ENCODE measurements around the gene CD300A.
A peak's percentile ranks its signal among the peaks of the same experiment; 100 is the strongest.

CD300A gene

GRCh38 chr17:74442670-74443515, 23.5 kb upstream of the CD300A start (continued):
- 0 out of 2 replicates have a peak, but pooled peaks have one; percentile 12 for TF ChIP-seq ZSCAN30 (tag by site-specific recombination; IDR thresholded peaks at IDR 0.05)
- 0 out of 2 replicates have a peak, but pooled peaks have one; percentile 21 for TF ChIP-seq ZNF366 (tag by site-specific recombination; conservative IDR thresholded peaks at IDR 0.05)
- 0 out of 2 replicates have a peak, but pooled peaks have one; percentile 10 for TF ChIP-seq ZFHX2 (tag by site-specific recombination; conservative IDR thresholded peaks at IDR 0.05)
- peak; percentile 62 for TF ChIP-seq SP2 (tag by site-specific recombination; IDR thresholded peaks at IDR 0.05)
- TF ChIP-seq ZNF626 (tag by site-specific recombination; IDR thresholded peaks at IDR 0.05) = no peak
- no peak for TF ChIP-seq ZNF416 (tag by site-specific recombination; IDR thresholded peaks at IDR 0.05)
- no peak for TF ChIP-seq YY1 (tag by site-specific recombination; IDR thresholded peaks at IDR 0.05)
- no peak for TF ChIP-seq KLF17 (tag by site-specific recombination; IDR thresholded peaks at IDR 0.05)
- no peak for TF ChIP-seq ZNF398 (tag by site-specific recombination; IDR thresholded peaks at IDR 0.05)
- no peak for TF ChIP-seq ZNF776 (tag by site-specific recombination; IDR thresholded peaks at IDR 0.05; ENCODE audit: borderline replicate concordance)
- no peak for TF ChIP-seq ZNF280D (tag by site-specific recombination; IDR thresholded peaks at IDR 0.05)
- TF ChIP-seq ZNF837 (tag by site-specific recombination; IDR thresholded peaks at IDR 0.05) = no peak
- TF ChIP-seq ZNF558 (tag by site-specific recombination; IDR thresholded peaks at IDR 0.05) = no peak
- TF ChIP-seq ZBTB8A (tag by site-specific recombination; IDR thresholded peaks at IDR 0.05) = peak; percentile 89
- peak; percentile 53 for TF ChIP-seq ZNF341 (tag by site-specific recombination; IDR thresholded peaks at IDR 0.05; ENCODE audit: low read depth)
- no peak for TF ChIP-seq ZNF843 (tag by site-specific recombination; IDR thresholded peaks at IDR 0.05)
- TF ChIP-seq ZNF112 (tag by site-specific recombination; IDR thresholded peaks at IDR 0.05) = no peak
- TF ChIP-seq ZNF449 (tag by site-specific recombination; IDR thresholded peaks at IDR 0.05) = peak; percentile 73; the same call in 1 of the 2 replicates
- no peak for TF ChIP-seq ZNF580 (tag by site-specific recombination; IDR thresholded peaks at IDR 0.05)
- no peak for TF ChIP-seq TSHZ1 (tag by site-specific recombination; IDR thresholded peaks at IDR 0.05; ENCODE audit: borderline replicate concordance)
- peak; percentile 73 for TF ChIP-seq WT1 (tag by site-specific recombination; IDR thresholded peaks at IDR 0.05)
- no peak for TF ChIP-seq GLI4 (tag by site-specific recombination; IDR thresholded peaks at IDR 0.05)
- peak; percentile 46; the same call in 1 of the 2 replicates for TF ChIP-seq ZNF660 (tag by site-specific recombination; IDR thresholded peaks at IDR 0.05)
- TF ChIP-seq ZNF664 (tag by site-specific recombination; IDR thresholded peaks at IDR 0.05) = no peak
- peak; percentile 45 for TF ChIP-seq SP3 (tag by site-specific recombination; IDR thresholded peaks at IDR 0.05)
- TF ChIP-seq BCL6B (tag by site-specific recombination; IDR thresholded peaks at IDR 0.05) = no peak
- no peak for TF ChIP-seq ZNF121 (tag by site-specific recombination; IDR thresholded peaks at IDR 0.05)
